NCI-H128 (cell line): ENCODE data around the gene VAV2.

Experiments
- DNase-seq: peaks from one replicate; lab custom pipeline; 2025; ENCODE audit not compliant: unreplicated experiment; lab: John Stamatoyannopoulos, UW

VAV2 gene

GRCh38 chr9:133956520-133957076, 35.5 kb downstream of the VAV2 start:
- DNase-seq, result no peak

- DNase-seq, result no peak
Measured at GRCh38 chr9:133955821-133956411, 36.2 kb downstream of the VAV2 start.

GRCh38 chr9:133954862-133955529, 37.1 kb downstream of the VAV2 start:
- DNase-seq, result no peak

GRCh38 chr9:133953976-133954709, 38.0 kb downstream of the VAV2 start:
- DNase-seq, result no peak

- no peak for DNase-seq
Measured at GRCh38 chr9:133953621-133953975, 38.5 kb downstream of the VAV2 start.

- no peak for DNase-seq
Measured at GRCh38 chr9:133952598-133953550, 39.2 kb downstream of the VAV2 start.

- no peak for DNase-seq
Measured at GRCh38 chr9:133951265-133951664, 40.9 kb downstream of the VAV2 start.

- DNase-seq, result no peak
Measured at GRCh38 chr9:133950629-133951111, 41.5 kb downstream of the VAV2 start.

- peak; percentile 46 for DNase-seq
Measured at GRCh38 chr9:133950192-133950591, 41.9 kb downstream of the VAV2 start.

- no peak for DNase-seq
Measured at GRCh38 chr9:133949486-133950061, 42.5 kb downstream of the VAV2 start.

GRCh38 chr9:133948561-133949485, 43.3 kb downstream of the VAV2 start:
- DNase-seq, result peak; percentile 29

GRCh38 chr9:133948131-133948530, 44.0 kb downstream of the VAV2 start:
- no peak for DNase-seq

- DNase-seq, result no peak
Measured at GRCh38 chr9:133946840-133947486, 45.2 kb downstream of the VAV2 start.

- no peak for DNase-seq
Measured at GRCh38 chr9:133945977-133946753, 46.0 kb downstream of the VAV2 start.

- DNase-seq, result no peak
Measured at GRCh38 chr9:133945314-133945975, 46.7 kb downstream of the VAV2 start.

GRCh38 chr9:133944746-133945135, 47.4 kb downstream of the VAV2 start:
- no peak for DNase-seq
